HG03469 (cell line): Measurements from ENCODE around the gene ADAMTS2.

Experiments used
- ATAC-seq: cut with Tn5 transposase; IDR thresholded peaks from one replicate; pipeline ENCODE4 v1.9.1; 2021; ENCODE audit warnings: mild to moderate bottlenecking, moderate library complexity, moderate number of reproducible peaks; ENCODE audit not compliant: unreplicated experiment

The ADAMTS2 gene

GRCh38 chr5:179134511-179134910 is 210.8 kb downstream of the ADAMTS2 start:
- ATAC-seq: no peak

- no peak for ATAC-seq
These were observed 212.5 kb downstream of the ADAMTS2 start for GRCh38 chr5:179132586-179133355.

- no peak for ATAC-seq
These were observed 213.2 kb downstream of the ADAMTS2 start for GRCh38 chr5:179131886-179132585.

- ATAC-seq: no peak
These were observed 213.9 kb downstream of the ADAMTS2 start for GRCh38 chr5:179131321-179131835.

- ATAC-seq: no peak
These were observed 215.1 kb downstream of the ADAMTS2 start for GRCh38 chr5:179130101-179130681.

GRCh38 chr5:179129607-179130071 is 215.6 kb downstream of the ADAMTS2 start:
- no peak for ATAC-seq

GRCh38 chr5:179128976-179129375 is 216.3 kb downstream of the ADAMTS2 start:
- ATAC-seq: no peak

GRCh38 chr5:179128041-179128365 is 217.3 kb downstream of the ADAMTS2 start:
- no peak for ATAC-seq

- no peak for ATAC-seq
These were observed 217.9 kb downstream of the ADAMTS2 start for GRCh38 chr5:179127136-179128040.

GRCh38 chr5:179126506-179126991 is 218.7 kb downstream of the ADAMTS2 start:
- no peak for ATAC-seq

GRCh38 chr5:179125789-179126505 is 219.3 kb downstream of the ADAMTS2 start:
- no peak for ATAC-seq

- no peak for ATAC-seq
These were observed 220.1 kb downstream of the ADAMTS2 start for GRCh38 chr5:179124853-179125788.

GRCh38 chr5:179124273-179124852 is 220.9 kb downstream of the ADAMTS2 start:
- ATAC-seq: no peak

- no peak for ATAC-seq
These were observed 221.6 kb downstream of the ADAMTS2 start for GRCh38 chr5:179123491-179124272.

GRCh38 chr5:179123109-179123426 is 222.2 kb downstream of the ADAMTS2 start:
- no peak for ATAC-seq

GRCh38 chr5:179122411-179123108 is 222.7 kb downstream of the ADAMTS2 start:
- ATAC-seq: no peak

GRCh38 chr5:179121667-179122111 is 223.6 kb downstream of the ADAMTS2 start:
- ATAC-seq: no peak
